GM12875 (cell line): ENCODE data around the gene IKZF1.

Experiments used
- H3K4me3 ChIP-seq: one replicate; pipeline ENCODE4 v1.5.1; 2011; ENCODE audit warnings: low read depth, low read length, control low read depth
- CTCF ChIP-seq: IDR thresholded peaks from 2 replicates; pipeline ENCODE4 v1.5.1; 2011; ENCODE audit warnings: low read depth, mild to moderate bottlenecking, control low read depth, inconsistent platforms, low read length, moderate library complexity, borderline replicate concordance; ENCODE audit not compliant: insufficient read depth

Gene IKZF1

GRCh38 chr7:50413561-50413960 lies 109.0 kb downstream of the IKZF1 start:
- H3K4me3 ChIP-seq = no peak overlapping the region
- TF ChIP-seq CTCF = no peak

- no peak overlapping the region for H3K4me3 ChIP-seq
- TF ChIP-seq CTCF = no peak
These were observed 111.4 kb downstream of the IKZF1 start for GRCh38 chr7:50415844-50416364.

- H3K4me3 ChIP-seq = no peak overlapping the region
These were observed 112.1 kb downstream of the IKZF1 start for GRCh38 chr7:50416527-50417182.

GRCh38 chr7:50418086-50418515 lies 113.6 kb downstream of the IKZF1 start:
- no peak overlapping the region for H3K4me3 ChIP-seq
- TF ChIP-seq CTCF = peak; percentile 91

More at GRCh38 chr7:50416527-50417182, 112.1 kb downstream of the IKZF1 start:
- TF ChIP-seq CTCF = no peak

GRCh38 chr7:50418526-50419290 lies 114.2 kb downstream of the IKZF1 start:
- no peak for TF ChIP-seq CTCF
- H3K4me3 ChIP-seq = no peak overlapping the region

GRCh38 chr7:50421043-50421442 lies 116.5 kb downstream of the IKZF1 start:
- no peak for TF ChIP-seq CTCF
- H3K4me3 ChIP-seq = no peak overlapping the region

GRCh38 chr7:50422858-50423257 lies 118.3 kb downstream of the IKZF1 start:
- TF ChIP-seq CTCF = no peak
- no peak overlapping the region for H3K4me3 ChIP-seq
